IPS-20b (cell line): ENCODE results near the gene HTR3D.
"Not testable (repeated sequence)": the region's sequence is repeated elsewhere in the genome, so short reads cannot be mapped to it uniquely, and the experiment has no call there.

Experiments used
- H3K27ac ChIP-seq: one replicate; pipeline ENCODE4 v1.5.1; 2013; ENCODE audit warnings: low read length
- H3K27me3 ChIP-seq: 2 replicates; pipeline ENCODE4 v1.6.1; 2013; ENCODE audit warnings: mild to moderate bottlenecking, low read length, inconsistent platforms; ENCODE audit not compliant: insufficient read depth
- H3K36me3 ChIP-seq: 2 replicates; pipeline ENCODE4 v1.6.1; 2013; ENCODE audit warnings: low read depth, mild to moderate bottlenecking, inconsistent platforms, low read length, moderate library complexity; ENCODE audit not compliant: insufficient read depth
- H3K4me1 ChIP-seq: 2 replicates; pipeline ENCODE4 v1.6.1; 2013; ENCODE audit warnings: mild to moderate bottlenecking, control low read depth, inconsistent platforms, low read length, moderate library complexity; ENCODE audit not compliant: insufficient read depth
- H3K4me3 ChIP-seq: 2 replicates; pipeline ENCODE4 v1.5.1; 2013; ENCODE audit warnings: mild to moderate bottlenecking, low read length, inconsistent platforms
- H3K9ac ChIP-seq: 2 replicates; pipeline ENCODE4 v1.6.1; 2013; ENCODE audit warnings: low read depth, mild to moderate bottlenecking, inconsistent platforms, low read length, moderate library complexity
- H3K9me3 ChIP-seq: 2 replicates; pipeline ENCODE4 v1.6.1; 2013; ENCODE audit warnings: mild to moderate bottlenecking, low read depth, low read length, inconsistent platforms; ENCODE audit not compliant: insufficient read depth

The HTR3D gene

DNA sequence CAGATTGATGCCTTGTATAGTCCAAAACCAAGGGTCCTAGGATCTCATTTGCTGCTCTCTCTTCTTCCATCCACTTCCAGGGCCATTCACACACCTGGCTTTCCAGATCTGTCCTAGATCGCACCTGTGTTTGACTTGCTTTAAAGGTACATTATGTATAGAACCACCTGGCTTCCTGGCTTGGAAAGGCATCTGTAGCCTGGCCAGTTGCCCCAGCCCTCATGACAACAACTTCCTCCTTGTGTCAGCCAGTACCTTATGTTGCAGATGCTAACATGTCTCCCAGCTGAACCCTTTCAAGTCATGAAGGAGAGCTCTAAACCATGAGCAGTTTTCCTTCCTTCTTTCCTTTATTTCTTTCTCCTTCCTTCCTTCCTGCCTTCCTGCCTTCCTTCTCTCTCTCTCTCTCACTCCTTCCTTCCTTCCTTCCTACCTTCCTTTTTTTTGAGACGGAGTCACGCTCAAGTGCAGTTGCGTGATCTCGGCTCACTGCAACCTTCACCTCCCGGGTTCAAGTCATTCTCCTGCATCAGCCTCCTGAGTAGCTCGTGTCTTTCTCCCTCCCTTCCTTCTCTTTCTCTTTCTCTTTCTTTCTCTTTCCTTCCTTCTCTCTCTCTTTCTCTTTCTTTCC, 18.8 kb downstream of the HTR3D start:
- Histone ChIP-seq H3K9me3 (no peaks in the 10 kb centered on the region), H3K4me3 (no peak overlapping the region), H3K4me1 (no peaks in the 10 kb centered on the region), H3K36me3 (no peaks in the 10 kb centered on the region), H3K27ac (no peak overlapping the region), H3K9ac (no peak overlapping the region), H3K27me3 (no peaks in the 10 kb centered on the region)

DNA sequence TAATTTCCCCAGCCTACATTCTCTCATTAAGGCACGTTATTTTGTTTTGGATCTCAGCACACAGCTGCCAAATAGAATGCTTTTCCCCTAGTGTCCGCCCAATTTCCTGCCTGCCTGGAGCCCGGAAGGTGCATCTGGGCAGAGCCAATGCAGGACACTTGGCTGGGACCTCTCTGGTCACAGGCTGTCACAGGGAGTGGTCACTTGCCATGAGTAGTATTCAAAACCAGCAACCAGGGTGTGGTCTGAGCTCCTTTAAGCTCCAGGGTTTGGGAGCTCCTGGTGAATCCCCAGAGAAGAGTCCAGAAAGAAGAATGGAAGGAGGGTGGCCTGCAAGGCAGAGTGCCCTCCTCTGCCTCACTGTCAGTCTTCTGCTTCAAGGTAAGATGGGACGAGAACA, 21.2 kb downstream of the HTR3D start, which contains the start of gene HTR3C:
TSS of gene HTR3C (plus strand) at position 281 of the 400 bp plus-strand sequence. CDS start at position 315, 34 bp downstream.
- no peak within 1 kb of the TSS for H3K9ac ChIP-seq

DNA sequence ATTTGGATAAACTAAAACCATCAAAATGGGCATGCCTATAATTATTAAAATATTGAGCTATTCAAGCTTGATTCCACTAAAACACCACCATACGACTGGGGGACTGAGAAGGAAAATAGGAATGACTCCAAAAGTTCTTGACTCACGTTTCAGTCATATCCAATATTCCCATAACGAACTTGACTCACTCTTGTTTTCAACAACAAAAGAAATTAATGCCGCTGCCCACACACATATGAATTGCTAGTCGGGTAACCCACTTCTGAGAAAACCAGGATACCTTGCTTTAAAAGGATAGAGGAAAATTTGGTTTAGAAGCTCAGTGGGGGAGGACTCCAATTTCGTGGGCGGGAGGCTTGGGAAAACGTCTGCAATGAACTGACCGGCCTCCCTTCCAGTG, 26.5 kb downstream of the HTR3D start:
- no peak overlapping the region for H3K4me3 ChIP-seq
- H3K27me3 ChIP-seq: no peaks in the 10 kb centered on the region
- no peaks in the 10 kb centered on the region for H3K36me3 ChIP-seq
- H3K27ac ChIP-seq: no peak overlapping the region
- no peaks in the 10 kb centered on the region for H3K4me1 ChIP-seq
- no peak overlapping the region for H3K9ac ChIP-seq
- H3K9me3 ChIP-seq: no peaks in the 10 kb centered on the region

More for the DNA sequence above, 21.2 kb downstream of the HTR3D start, which contains the start of gene HTR3C:
- Histone ChIP-seq H3K27me3 (no peaks in the 10 kb centered on the region), H3K4me3 (no peak within 1 kb of the TSS), H3K36me3 (no peaks in the 10 kb centered on the region), H3K27ac (no peak within 1 kb of the TSS), H3K4me1 (no peaks in the 10 kb centered on the region), H3K9me3 (no peaks in the 10 kb centered on the region)

DNA sequence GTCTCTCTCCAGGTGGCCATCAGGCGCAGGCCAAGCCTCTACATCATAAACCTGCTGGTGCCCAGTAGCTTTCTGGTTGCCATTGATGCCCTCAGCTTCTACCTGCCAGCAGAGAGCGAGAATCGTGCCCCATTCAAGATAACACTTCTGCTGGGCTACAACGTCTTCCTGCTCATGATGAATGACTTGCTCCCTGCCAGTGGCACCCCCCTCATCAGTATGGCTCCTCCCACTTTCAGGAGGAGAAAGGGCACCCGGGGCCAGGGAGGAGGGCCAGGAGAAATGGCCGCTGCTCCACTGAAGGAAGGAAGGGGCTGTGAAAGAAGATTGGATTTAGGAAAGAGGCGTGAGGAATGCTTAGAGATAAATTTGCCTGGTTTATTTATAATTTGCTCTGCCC, 27.9 kb downstream of the HTR3D start:
- H3K4me3 ChIP-seq: no peak overlapping the region
- H3K27me3 ChIP-seq: no peaks in the 10 kb centered on the region
- no peak overlapping the region for H3K9ac ChIP-seq
- H3K27ac ChIP-seq: no peak overlapping the region
- H3K36me3 ChIP-seq: no peaks in the 10 kb centered on the region
- no peaks in the 10 kb centered on the region for H3K4me1 ChIP-seq
- no peaks in the 10 kb centered on the region for H3K9me3 ChIP-seq

DNA sequence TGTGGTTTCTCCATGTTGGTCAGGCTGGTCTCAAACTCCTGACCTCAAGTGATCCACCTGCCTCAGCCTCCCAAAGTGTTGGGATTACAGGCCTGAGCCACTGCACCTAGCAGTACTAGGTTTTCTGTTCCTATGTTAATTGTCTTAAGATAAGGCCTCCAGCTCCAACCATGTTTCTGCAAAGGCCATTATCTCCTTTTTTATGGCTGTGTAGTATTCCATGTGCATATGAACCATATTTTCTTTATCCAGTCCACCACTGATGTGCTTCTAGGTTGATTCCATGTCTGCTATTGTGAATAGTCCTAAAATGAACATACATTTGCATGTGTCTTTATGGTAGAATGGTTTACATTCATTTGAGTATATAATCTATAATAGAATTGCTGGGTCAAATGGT, 31.1 kb downstream of the HTR3D start:
- Histone ChIP-seq H3K9ac (no peak overlapping the region), H3K27me3 (no peaks in the 10 kb centered on the region), H3K4me3 (no peak overlapping the region), H3K9me3 (no peaks in the 10 kb centered on the region), H3K36me3 (no peaks in the 10 kb centered on the region), H3K4me1 (no peaks in the 10 kb centered on the region), H3K27ac (no peak overlapping the region)

DNA sequence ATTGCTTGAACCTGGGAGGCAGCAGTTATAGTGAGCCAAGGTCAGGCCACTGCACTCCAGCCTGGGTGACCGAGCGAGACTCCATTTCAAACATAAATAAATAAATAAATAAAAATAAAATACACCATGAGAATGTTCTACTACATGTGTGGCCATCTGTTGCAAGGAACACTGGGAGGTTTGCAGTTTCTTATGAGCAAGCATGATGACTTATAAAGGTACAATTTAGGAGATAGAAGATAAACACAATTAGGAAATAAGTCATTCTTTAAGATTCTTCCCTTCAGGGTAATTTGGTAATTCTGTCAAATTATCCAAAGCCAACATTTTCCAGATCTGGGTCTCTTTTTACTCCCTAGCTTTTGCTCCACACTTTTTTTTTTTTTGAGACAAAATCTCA, 34.7 kb downstream of the HTR3D start:
- H3K27me3 ChIP-seq: no peaks in the 10 kb centered on the region
- no peaks in the 10 kb centered on the region for H3K4me1 ChIP-seq
- H3K36me3 ChIP-seq: no peaks in the 10 kb centered on the region
- H3K9me3 ChIP-seq: peaks cover 3% of the 10 kb centered on the region
- H3K4me3 ChIP-seq: no peak overlapping the region
- no peak overlapping the region for H3K9ac ChIP-seq
- H3K27ac ChIP-seq: no peak overlapping the region

DNA sequence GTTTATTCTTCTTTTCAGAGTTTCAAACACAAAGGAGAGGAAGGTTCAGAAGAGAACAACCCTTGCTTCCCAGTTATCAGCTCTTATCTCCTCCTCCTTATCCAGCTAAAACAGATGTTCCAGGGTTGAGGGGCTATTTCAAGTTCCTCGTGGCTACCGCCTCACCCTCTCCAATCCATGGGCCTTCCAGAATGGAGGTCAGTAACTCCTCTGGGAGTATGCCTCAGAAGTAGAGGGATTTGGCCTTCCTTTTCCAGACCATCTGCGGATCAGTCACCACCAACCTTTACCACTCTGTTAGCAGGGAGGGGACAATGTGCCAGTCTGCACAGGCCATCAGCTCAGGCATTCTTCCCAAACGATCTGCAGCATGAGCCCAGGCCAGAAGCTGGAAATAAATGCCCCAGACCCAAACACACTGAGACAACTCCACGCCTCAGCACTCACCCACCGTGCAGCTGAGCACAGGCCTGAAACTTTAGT, 36.1 kb downstream of the HTR3D start:
- H3K27me3 ChIP-seq: no peaks in the 10 kb centered on the region
- no peak overlapping the region for H3K27ac ChIP-seq
- H3K4me1 ChIP-seq: no peaks in the 10 kb centered on the region
- H3K4me3 ChIP-seq: no peak overlapping the region
- H3K9ac ChIP-seq: no peak overlapping the region
- H3K9me3 ChIP-seq: peaks cover 4% of the 10 kb centered on the region
- no peaks in the 10 kb centered on the region for H3K36me3 ChIP-seq

DNA sequence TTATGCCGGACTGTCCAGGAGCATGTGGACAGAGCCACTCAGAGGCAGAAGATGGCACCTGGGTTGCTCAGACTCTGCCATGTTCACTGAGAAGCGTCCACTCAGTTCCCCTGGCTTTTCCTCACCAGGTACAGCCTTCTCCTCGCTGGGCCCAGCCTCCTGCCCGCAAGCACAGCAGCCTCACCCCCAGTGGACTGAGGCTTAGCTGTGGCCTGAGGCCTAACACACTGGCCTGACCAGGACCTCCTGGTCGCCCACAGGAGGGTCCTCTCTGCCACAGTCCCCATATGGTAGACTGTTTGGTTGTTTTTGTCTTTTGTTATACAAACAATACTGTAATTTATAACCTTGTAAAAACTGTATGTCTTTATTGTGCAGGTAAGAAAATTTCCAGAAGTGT, 36.8 kb downstream of the HTR3D start:
- Histone ChIP-seq H3K27me3 (no peaks in the 10 kb centered on the region), H3K4me3 (no peak overlapping the region), H3K9me3 (peaks cover 4% of the 10 kb centered on the region), H3K27ac (no peak overlapping the region), H3K4me1 (no peaks in the 10 kb centered on the region), H3K9ac (no peak overlapping the region), H3K36me3 (no peaks in the 10 kb centered on the region)

DNA sequence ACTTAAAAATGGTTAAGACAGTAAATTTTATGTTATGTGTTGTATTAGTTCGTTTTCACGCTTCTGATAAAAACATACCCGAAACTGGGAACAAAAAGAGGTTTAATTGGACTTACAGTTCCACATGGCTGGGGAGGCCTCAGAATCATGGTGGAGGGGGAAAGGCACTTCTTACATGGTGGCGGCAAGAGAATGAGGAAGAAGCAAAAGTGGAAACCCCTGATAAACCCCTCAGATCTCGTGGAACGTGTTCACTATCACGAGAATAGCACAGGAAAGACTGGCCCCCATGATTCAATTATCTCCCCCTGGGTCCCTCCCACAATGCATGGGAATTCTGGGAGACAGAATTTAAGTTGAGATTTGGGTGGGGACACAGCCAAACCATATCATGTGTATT, 39.6 kb downstream of the HTR3D start:
- H3K27ac ChIP-seq, H3K9me3 ChIP-seq, H3K9ac ChIP-seq, H3K36me3 ChIP-seq, H3K4me1 ChIP-seq, H3K4me3 ChIP-seq, H3K27me3 ChIP-seq: not testable (repeated sequence)

DNA sequence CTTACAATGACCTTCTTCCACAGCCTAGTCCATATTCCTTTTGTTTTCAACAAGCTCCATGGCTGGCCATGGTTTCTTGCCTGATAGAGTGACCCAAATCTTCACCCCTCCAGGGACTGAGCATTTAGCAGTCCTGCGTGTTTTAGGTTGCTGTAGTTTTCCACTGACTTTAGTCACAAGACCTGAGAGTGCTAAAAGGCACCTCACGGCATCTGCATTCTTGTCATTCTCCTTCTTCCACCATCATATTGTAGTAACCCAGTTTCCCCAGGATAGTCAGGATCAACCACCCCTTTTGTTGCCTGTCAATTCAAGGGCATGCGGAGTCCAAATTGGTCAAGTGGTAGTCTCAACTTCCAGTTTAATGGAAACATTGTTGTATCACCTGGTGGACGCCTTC, 42.1 kb downstream of the HTR3D start:
- Histone ChIP-seq H3K27me3 (no peaks in the 10 kb centered on the region), H3K9me3 (peaks cover 4% of the 10 kb centered on the region), H3K36me3 (no peaks in the 10 kb centered on the region), H3K4me3 (no peak overlapping the region), H3K27ac (no peak overlapping the region), H3K9ac (no peak overlapping the region), H3K4me1 (no peaks in the 10 kb centered on the region; the same call in 1 of the 2 replicates)

DNA sequence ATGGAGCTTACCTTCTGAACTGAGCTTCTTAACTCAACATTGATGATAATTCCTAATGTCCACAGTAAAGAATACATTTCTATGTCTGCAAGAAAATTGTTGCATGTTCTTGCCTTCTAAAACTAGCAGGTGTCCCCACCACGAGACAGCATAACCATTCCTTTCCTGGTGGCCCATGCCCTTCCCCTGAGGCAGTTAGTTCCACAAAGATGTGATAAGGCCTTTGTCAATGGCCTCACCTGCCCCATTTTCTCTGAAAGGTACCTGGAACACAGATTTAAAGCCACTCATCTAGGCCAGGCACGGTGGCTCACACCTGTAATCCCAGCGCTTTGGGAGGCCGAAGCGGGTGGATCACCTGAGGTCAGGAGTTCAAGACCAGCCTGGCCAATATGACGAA, 44.4 kb downstream of the HTR3D start:
- no peaks in the 10 kb centered on the region for H3K36me3 ChIP-seq
- H3K4me3 ChIP-seq: no peak overlapping the region
- no peak overlapping the region for H3K27ac ChIP-seq
- no peaks in the 10 kb centered on the region for H3K27me3 ChIP-seq
- no peaks in the 10 kb centered on the region; the same call in 1 of the 2 replicates for H3K4me1 ChIP-seq
- H3K9ac ChIP-seq: no peak overlapping the region
- peaks cover 4% of the 10 kb centered on the region for H3K9me3 ChIP-seq

DNA sequence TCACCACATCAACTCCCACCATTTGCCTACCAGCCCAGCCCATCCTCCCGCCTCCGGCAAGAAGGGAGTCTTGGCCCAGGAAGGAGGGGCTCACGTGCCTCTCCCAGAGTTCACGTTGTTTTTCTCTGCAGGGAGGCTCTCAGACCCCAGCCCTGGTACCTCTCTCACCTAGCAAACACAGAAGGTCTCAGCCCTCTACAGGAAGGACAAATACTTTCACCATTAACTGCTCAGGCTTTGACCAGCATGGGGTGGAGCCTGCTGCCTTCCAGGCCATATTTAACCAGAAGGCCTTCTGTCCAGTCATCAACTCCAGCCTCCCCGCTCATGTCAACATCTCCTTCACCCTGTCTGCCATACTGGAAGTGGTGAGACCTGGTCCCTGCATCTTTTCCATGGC, 46.3 kb downstream of the HTR3D start:
- Histone ChIP-seq H3K4me3 (no peak overlapping the region), H3K27me3 (no peaks in the 10 kb centered on the region), H3K9me3 (no peaks in the 10 kb centered on the region), H3K36me3 (no peaks in the 10 kb centered on the region), H3K27ac (no peak overlapping the region), H3K9ac (no peak overlapping the region), H3K4me1 (no peaks in the 10 kb centered on the region; the same call in 1 of the 2 replicates)
